Epithelial cell of prostate (primary cell): ENCODE results near the gene LGI1.
"Not testable (repeated sequence)": the region's sequence is repeated elsewhere in the genome, so short reads cannot be mapped to it uniquely, and the experiment has no call there.

ENCODE experiments used
- DNase-seq: peaks from one replicate; pipeline ENCODE4 v3.0.0-alpha.2; 2011; ENCODE audit warnings: low read depth, low spot score
- H3K27ac ChIP-seq: fragments of 450-650 bp; 2 replicates; pipeline ENCODE4 v1.5.1; 2017; ENCODE audit warnings: mild to moderate bottlenecking

The LGI1 gene

GRCh38 chr10:93797825-93798224 is 40.1 kb downstream of the LGI1 start:
- DNase-seq = no peak
- H3K27ac ChIP-seq = no peak overlapping the region

DNA sequence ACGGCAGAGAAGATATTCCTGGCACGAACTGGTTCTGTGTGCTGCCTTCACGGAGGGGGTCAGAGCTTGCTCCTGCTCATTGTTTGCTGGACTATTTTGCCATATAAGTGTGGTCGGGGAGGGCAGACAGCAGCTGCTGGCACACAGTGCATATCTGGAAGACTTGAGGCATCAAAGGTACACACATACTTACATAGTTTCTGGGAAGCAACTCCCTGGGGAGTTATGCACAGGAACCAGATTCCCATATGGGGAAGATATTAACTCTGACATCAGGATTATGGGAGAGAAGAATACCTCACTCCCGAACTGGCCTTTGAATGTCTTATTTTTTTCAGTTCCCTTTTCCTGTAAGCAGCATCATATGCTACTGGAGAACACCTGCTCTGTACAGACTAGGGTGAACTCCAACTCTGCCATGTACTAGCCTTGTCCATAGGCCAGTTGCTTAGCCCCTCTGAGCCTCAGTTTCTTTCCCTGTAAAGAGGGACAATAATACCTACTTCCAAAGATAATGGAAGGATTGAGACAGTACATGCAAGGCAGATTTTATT is 41.5 kb downstream of the LGI1 start:
- H3K27ac ChIP-seq = no peak overlapping the region
- no peak for DNase-seq

- DNase-seq = no peak
- H3K27ac ChIP-seq = no peak overlapping the region
These were observed 46.5 kb downstream of the LGI1 start for GRCh38 chr10:93804200-93804599.

DNA sequence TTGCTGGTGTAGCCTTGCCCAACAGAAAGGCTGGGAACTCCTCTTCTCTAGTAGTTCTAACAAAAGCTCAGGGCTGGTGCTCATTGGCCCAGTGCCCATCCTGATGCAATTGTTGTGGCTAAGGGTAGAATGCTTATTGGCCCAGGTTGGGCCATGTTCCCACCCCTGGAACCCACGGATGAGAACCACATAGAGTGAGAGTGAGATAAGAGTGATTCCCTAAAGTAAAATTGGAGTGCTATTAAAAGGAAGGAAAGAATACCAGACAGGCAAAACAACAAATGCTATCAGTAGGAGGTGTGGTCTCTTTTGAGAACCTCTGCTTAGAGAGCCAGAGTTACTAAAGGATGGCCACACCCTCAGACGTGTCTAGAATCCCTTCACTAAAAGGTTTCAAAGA is 49.2 kb downstream of the LGI1 start:
- no peak for DNase-seq
- no peak overlapping the region for H3K27ac ChIP-seq

GRCh38 chr10:93807371-93807770 is 49.6 kb downstream of the LGI1 start:
- no peak for DNase-seq
- no peak overlapping the region for H3K27ac ChIP-seq

- no peak for DNase-seq
- H3K27ac ChIP-seq = no peak overlapping the region
These were observed 55.1 kb downstream of the LGI1 start for GRCh38 chr10:93812659-93813338.

DNA sequence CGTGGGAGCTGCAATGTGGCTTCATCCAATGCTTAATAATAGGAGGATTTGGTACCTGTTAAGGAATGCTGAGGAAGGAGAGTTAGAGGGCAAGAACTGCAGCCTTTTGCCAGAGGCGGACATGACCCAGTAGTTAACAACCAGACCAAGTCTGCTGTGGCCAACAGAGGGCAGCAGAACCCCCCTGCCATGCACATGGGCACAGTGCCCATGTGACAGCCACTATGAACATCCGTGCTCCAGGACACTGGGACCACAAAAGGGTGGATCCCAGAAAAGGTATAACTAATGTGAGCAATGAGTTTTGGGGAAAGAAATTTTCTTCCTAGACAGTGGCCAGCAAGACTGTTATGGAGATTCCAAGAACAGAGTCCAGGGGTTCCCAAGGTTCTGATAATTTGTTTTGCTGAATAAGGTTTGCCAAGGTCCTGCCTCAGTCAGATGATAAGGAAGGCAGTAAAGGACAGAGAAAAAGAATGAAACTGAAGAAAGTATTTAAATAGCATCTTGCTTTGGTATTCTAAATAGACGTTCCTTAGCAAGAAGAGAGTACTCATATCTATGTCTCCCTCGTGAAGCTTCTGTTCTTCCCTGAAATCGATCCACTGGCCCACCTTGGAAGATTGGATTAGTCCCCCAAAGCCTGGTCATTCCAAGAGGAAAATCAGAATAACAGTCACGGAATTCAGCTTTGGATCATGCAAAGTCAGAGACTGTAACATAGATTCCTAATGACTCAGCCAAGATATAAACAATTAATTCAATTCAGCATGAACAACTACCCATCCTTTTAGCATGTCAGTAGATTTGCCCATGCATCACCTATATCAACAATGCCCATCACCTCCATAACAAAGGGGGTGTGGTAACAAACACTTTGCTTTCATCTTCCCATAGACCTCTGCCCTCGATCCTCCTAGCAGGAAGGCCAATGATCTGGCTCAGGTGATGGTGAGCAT is 56.0 kb downstream of the LGI1 start:
- DNase-seq = no peak
- H3K27ac ChIP-seq = no peak overlapping the region

DNA sequence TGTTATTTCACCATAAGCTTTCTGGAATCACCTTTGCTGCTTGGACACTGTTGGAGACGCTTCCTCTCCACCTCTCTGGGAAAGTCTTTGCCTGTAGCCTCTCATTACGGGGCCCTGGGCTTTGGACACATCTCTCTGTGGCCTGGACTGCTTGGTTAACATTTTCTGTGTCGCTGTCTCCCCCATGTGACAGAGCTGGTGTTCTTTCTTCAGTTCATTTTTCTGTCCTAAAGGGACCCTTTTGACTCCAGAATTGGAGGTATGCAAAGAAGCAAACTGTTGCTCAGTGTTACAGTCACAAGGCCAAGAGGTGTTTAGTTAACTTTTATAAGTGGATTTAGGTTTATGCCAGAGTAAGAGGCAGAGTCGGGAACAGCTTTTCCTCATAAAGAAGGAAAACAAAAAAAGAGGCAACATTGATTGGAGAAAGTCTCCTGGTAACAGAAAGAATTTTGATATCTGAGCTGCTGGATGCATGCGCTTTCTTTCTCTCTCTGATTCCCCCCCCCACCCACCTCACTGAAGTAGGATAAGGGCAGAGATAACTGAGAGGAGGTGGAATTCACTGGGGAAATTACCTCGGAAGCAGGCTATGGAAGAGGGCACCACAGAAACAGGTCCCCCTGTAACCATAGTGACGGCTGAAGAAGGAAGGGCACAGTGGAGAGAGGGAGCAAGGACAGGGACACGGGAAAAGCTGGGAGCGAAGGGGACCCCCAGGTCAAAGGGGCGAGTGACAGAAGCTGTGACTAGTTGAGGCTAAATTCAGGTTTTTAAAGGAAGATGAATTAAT is 57.8 kb downstream of the LGI1 start:
- no peak for DNase-seq
- H3K27ac ChIP-seq = no peak overlapping the region

DNA sequence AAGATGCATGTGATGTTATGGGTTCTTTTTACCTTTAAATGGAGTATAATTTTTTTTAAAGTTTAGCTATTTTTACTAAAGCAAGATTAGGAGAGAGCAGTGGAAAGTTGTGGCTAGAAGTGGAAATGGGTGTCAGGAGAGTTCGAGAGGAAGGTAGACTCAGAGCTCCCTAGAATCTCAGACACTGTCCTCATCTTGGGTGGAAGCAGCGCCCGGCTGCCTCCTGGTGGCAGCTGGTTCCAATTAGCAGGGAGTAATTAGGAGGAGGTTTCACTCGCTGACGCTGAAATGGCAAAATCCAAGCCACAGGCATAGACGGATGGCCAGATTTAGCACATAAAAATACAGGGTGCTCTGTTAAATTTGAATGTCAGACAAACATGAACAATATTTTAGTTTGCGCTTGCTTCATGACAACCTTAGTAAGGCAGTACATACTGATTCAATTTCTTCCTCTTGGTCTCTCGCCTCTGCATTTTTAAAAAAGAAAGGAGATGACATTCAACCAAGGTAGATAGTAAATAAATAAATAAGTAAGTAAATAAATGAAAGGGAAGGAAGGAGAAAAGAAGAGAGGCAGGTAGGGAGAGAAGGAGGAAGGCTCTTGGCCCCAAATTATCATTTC is 58.5 kb downstream of the LGI1 start:
- H3K27ac ChIP-seq = no peak overlapping the region
- DNase-seq = no peak

DNA sequence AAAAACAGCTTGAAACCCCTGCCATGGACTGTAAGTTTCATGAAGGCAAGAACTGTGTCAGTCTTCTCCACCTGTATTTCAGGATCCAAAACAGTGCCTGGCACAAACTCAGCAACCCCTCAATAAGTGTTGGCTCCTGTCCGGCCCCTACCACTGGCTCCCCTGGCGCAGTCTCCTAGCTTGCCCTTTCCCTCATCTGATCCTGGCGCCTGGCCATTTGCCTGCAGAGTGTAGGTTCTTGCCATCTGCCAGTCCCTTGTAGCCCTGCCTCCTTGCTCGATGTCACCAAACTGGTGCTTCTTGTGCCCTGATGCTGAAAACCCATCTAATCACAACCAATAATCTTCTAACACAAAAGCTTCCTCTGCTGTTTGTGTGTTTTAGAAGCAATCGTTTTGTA is 60.4 kb downstream of the LGI1 start:
- H3K27ac ChIP-seq = no peak overlapping the region
- no peak for DNase-seq

- H3K27ac ChIP-seq = no peak overlapping the region
These were observed 61.8 kb downstream of the LGI1 start for GRCh38 chr10:93819520-93819919.

GRCh38 chr10:93820434-93820833 is 62.7 kb downstream of the LGI1 start:
- H3K27ac ChIP-seq = no peak overlapping the region

More at GRCh38 chr10:93819520-93819919, 61.8 kb downstream of the LGI1 start:
- no peak for DNase-seq

DNA sequence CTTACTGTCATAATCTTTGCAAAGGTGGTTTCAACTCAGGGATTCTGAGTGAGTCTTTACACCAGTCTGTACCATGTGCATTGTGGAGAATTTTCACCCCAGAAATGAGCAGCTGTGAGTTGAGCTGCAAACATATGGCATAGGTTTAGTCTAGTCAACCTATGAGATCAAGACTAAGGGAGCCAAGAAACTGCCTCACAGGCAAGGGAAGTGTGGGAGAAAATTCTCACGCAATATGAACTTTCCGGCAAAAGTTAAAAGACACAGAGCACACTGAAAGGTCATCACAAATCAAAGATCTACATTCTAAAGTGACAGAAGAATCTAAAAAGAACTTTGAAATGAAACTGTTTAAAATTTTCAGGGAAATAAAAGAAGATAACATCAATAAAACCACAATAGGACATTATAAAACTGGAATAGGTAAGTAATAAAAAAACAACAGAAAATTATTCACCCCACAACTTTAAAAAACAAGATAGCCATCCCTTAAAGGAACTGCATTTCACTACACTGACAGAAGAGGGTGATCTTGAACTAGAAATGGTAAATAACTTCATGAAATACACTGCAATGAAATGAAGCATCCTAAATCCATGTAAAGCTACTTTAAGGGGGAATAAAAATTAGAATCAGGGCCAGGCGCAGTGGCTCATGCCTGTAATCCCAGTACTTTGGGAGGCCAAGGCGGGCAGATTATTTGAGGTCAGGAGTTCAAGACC is 63.5 kb downstream of the LGI1 start:
- DNase-seq = no peak
- no peak overlapping the region for H3K27ac ChIP-seq

More at GRCh38 chr10:93820434-93820833, 62.7 kb downstream of the LGI1 start:
- DNase-seq = no peak

DNA sequence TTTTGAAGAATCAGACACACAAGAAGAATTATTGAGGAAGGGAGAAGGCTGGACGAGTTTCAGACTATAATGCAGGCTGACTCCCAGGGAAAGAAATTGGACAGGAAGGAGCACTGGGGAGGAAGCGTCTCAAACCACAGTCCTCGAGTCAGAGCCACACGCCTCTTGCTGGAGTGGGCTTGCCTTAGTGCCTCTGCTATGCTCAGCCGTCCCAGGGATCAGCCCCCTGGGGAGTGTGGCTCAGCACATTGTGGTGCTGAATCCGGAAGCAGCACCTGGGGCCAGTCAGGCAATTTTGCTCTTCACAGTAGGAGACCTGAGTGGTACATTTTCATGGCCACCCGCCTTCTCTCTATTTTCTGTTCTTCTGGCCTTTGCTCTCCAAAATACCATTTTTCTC is 68.6 kb downstream of the LGI1 start:
- H3K27ac ChIP-seq = no peak overlapping the region
- no peak for DNase-seq

GRCh38 chr10:93827056-93827804 is 69.5 kb downstream of the LGI1 start:
- DNase-seq = no peak
- no peak overlapping the region for H3K27ac ChIP-seq

DNA sequence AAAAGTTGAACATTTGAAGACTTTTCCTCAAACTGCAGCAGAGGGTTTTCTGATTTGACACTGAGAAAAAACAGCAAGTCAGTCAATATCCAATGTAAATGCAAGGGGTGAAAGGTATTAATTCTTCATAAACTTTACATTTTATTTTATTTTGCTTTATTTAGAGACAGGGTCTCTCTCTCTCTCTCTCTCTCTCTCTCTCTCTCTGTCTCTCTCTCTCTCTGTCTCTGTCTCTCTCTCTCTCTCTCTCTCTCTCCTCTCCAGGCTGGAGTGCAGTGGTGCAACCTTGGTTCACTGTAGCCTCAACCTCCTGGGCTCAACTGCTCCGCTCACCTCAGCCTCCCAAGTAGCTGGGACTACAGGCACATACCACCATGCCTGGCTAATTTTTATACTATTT is 73.3 kb downstream of the LGI1 start:
- H3K27ac ChIP-seq, DNase-seq: not testable (repeated sequence)

- no peak overlapping the region for H3K27ac ChIP-seq
- DNase-seq = no peak
These were observed 78.0 kb downstream of the LGI1 start for GRCh38 chr10:93835770-93836169.

- DNase-seq = no peak
- H3K27ac ChIP-seq = no peak overlapping the region
These were observed 80.1 kb downstream of the LGI1 start for GRCh38 chr10:93837822-93838221.

GRCh38 chr10:93838278-93838677 is 80.5 kb downstream of the LGI1 start:
- H3K27ac ChIP-seq = no peak overlapping the region
- no peak for DNase-seq
